ENCODE results near the gene OR52I2. TPM values are rescaled to one million over a fixed set of nuclear protein-coding genes. Genes with fewer than 3 reads are reported as not detected.

The OR52I2 gene
- total RNA-seq, 1 experiment from 2014 or later = not detected

GRCh38 chr11:4607781-4608666, 26.5 kb downstream of the OR52I2 start, which contains the start of gene TRIM68:
TRIM68 (minus strand) TSS chr11:4608231; CDS start chr11:4605504, 2,727 bp downstream.
- DNase-seq (ENCODE audit: low spot score) = peak; percentile 95

- DNase-seq (ENCODE audit: low spot score) = no peak
Measured at GRCh38 chr11:4610258-4610935, 28.9 kb downstream of the OR52I2 start.

- no peak for DNase-seq (ENCODE audit: low spot score)
Measured at GRCh38 chr11:4611986-4612385, 30.4 kb downstream of the OR52I2 start.

GRCh38 chr11:4615856-4616444, 34.4 kb downstream of the OR52I2 start:
- no peak for DNase-seq (ENCODE audit: low spot score)

- DNase-seq (ENCODE audit: low spot score) = no peak
Measured at GRCh38 chr11:4619514-4619913, 38.0 kb downstream of the OR52I2 start.

- DNase-seq (ENCODE audit: low spot score) = peak; percentile 82
Measured at GRCh38 chr11:4626207-4627099, 44.9 kb downstream of the OR52I2 start.

GRCh38 chr11:4636136-4636535, 54.6 kb downstream of the OR52I2 start:
- DNase-seq (ENCODE audit: low spot score) = no peak

GRCh38 chr11:4636962-4637661, 55.6 kb downstream of the OR52I2 start, which contains the start of gene OR51D1:
OR51D1 (plus strand) TSS chr11:4637477; CDS start chr11:4639791, 2,314 bp downstream.
- DNase-seq (ENCODE audit: low spot score) = peak; percentile 76

GRCh38 chr11:4637662-4638047, 56.1 kb downstream of the OR52I2 start:
- no peak for DNase-seq (ENCODE audit: low spot score)

- no peak for DNase-seq (ENCODE audit: low spot score)
Measured at GRCh38 chr11:4639931-4640330, 58.4 kb downstream of the OR52I2 start.

- DNase-seq (ENCODE audit: low spot score) = no peak
Measured at GRCh38 chr11:4641501-4641900, 60.0 kb downstream of the OR52I2 start.

GRCh38 chr11:4642043-4642442, 60.5 kb downstream of the OR52I2 start:
- DNase-seq (ENCODE audit: low spot score) = no peak

Other genes with a start within 250 kb of the OR52I2 start
- gene OR52B4, start 213.4 kb upstream of the OR52I2 start, total RNA-seq (2014; rRNA removed; shearing (Covaris generic)) = not detected in 2 replicates
- 34.9 and 40.5 TPM in 2 replicates for gene TRIM21, start 188.0 kb upstream of the OR52I2 start, total RNA-seq (2014; rRNA removed; shearing (Covaris generic))
- not detected in 2 replicates for gene OR52K2, start 132.4 kb upstream of the OR52I2 start, total RNA-seq (2014; rRNA removed; shearing (Covaris generic))
- gene OR52K1, start 99.1 kb upstream of the OR52I2 start, total RNA-seq (2014; rRNA removed; shearing (Covaris generic)) = not detected in 2 replicates
- not detected in 2 replicates for gene OR52M1, start 36.6 kb upstream of the OR52I2 start, total RNA-seq (2014; rRNA removed; shearing (Covaris generic))
- gene OR52I1, start 12.3 kb downstream of the OR52I2 start, total RNA-seq (2014; rRNA removed; shearing (Covaris generic)) = not detected in 2 replicates
- gene TRIM68, start 26.5 kb downstream of the OR52I2 start, total RNA-seq (2014; rRNA removed; shearing (Covaris generic)) = 16.6 and 25.6 TPM in 2 replicates
- gene OR51D1, start 55.7 kb downstream of the OR52I2 start, total RNA-seq (2014; rRNA removed; shearing (Covaris generic)) = not detected in 2 replicates
- not detected in 2 replicates for gene OR51E1, start 62.2 kb downstream of the OR52I2 start, total RNA-seq (2014; rRNA removed; shearing (Covaris generic))
- gene OR51E2, start 116.1 kb downstream of the OR52I2 start, total RNA-seq (2014; rRNA removed; shearing (Covaris generic)) = 0.37 and 1.2 TPM in 2 replicates
- gene MMP26, start 123.0 kb downstream of the OR52I2 start, total RNA-seq (2014; rRNA removed; shearing (Covaris generic)) = not detected in 2 replicates
- gene OR51F1, start 188.2 kb downstream of the OR52I2 start, total RNA-seq (2014; rRNA removed; shearing (Covaris generic)) = not detected in 2 replicates
- not detected in 2 replicates for gene OR52R1, start 222.6 kb downstream of the OR52I2 start, total RNA-seq (2014; rRNA removed; shearing (Covaris generic))
- gene OR51F2, start 239.6 kb downstream of the OR52I2 start, total RNA-seq (2014; rRNA removed; shearing (Covaris generic)) = not detected in 2 replicates

Measured in H4 (cell line).